ENCODE results near the gene CARS1. TPM values are rescaled to one million over a fixed set of nuclear protein-coding genes. Genes with fewer than 3 reads are reported as not detected.

The CARS1 gene
- total and polyA plus RNA-seq, 5 donors from 2014 or later: 39.6 to 58.0 (median 42.9) TPM

DNA sequence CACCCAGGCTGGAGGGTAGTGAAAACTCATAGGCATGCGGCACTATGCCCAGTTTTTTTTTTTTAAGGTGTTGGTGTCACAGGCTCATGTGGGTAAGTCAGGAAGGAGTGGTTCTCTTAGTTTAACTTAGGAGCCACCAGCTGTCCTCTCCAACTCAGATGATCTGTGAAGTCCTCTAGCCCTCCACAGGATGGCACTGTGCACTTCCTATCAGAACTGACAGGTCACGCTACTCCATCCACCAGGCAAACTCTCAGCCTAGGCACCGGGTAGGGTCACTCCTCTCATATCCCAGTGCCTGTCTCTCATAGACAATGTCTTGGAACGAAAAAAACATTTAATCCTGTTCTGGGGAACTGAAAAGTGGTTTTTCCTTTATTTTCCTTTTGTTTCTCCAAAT lies 81.6 kb downstream of the CARS1 start:
- no peaks in the 10 kb centered on the region for H3K27me3 Mint-ChIP-seq
- H3K27me3 ChIP-seq (ENCODE audit: control insufficient read depth, insufficient read depth, low read length): no peaks in the 10 kb centered on the region
- peak overlapping the region in 1 of 3 donors; percentile 65 for H3K27ac Mint-ChIP-seq
- ATAC-seq (ENCODE audit: low read depth in 2 of 2): peak; percentile 74 to 88
- DNase-seq: peak; percentile 25 to 74 (median 63)
- H3K36me3 ChIP-seq (ENCODE audit: control insufficient read depth, insufficient read depth, low read length): peaks cover 92% of the 10 kb centered on the region
- no peaks in the 10 kb centered on the region for H3K9me3 ChIP-seq (ENCODE audit: control insufficient read depth in 2 of 2, low read length in 2 of 2)
- H3K4me3 Mint-ChIP-seq: peak overlapping the region in 1 of 4 donors; percentile 23
- H3K27ac ChIP-seq (ENCODE audit: insufficient read depth, low read length, poor library complexity, severe bottlenecking): no peak overlapping the region
- peaks cover 24% of the 10 kb centered on the region for H3K4me1 ChIP-seq (ENCODE audit: control insufficient read depth, insufficient read depth, low read length, poor library complexity, severe bottlenecking)
- no peak overlapping the region for H3K4me3 ChIP-seq (ENCODE audit: low read depth, low read length)
- H3K4me1 Mint-ChIP-seq: peaks cover 20 to 45% (median 28%) of the 10 kb centered on the region in 4 donors
- no peaks in the 10 kb centered on the region for H3K9me3 Mint-ChIP-seq
- peaks cover 46% of the 10 kb centered on the region for H3K36me3 Mint-ChIP-seq

DNA sequence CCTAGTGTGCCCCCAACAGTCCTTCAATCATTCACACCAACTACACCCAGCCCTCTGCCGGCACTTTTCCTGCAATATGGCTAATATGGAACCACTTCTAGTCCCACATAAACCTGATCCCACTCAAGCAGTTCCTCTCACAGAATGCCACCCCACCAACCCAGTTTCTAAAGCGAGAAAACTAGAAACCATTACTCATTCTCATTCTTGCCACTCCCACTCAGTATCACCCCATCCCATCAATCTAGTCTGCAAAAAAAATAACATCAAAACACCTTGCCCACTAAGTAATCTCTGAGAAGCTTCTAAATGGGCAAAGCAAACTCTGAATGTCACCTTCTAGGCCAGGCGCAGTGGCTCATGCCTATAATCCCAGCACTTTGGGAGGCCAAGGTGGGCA lies 83.0 kb downstream of the CARS1 start:
- H3K27ac ChIP-seq (ENCODE audit: insufficient read depth, low read length, poor library complexity, severe bottlenecking): no peak overlapping the region
- no peak for DNase-seq
- peak overlapping the region in 1 of 4 donors; percentile 58 for H3K4me3 Mint-ChIP-seq
- no peaks in the 10 kb centered on the region for H3K9me3 Mint-ChIP-seq
- ATAC-seq (ENCODE audit: low read depth in 2 of 2): no peak
- peaks cover 19% of the 10 kb centered on the region for H3K4me1 ChIP-seq (ENCODE audit: control insufficient read depth, insufficient read depth, low read length, poor library complexity, severe bottlenecking)
- no peaks in the 10 kb centered on the region for H3K27me3 ChIP-seq (ENCODE audit: control insufficient read depth, insufficient read depth, low read length)
- H3K9me3 ChIP-seq (ENCODE audit: control insufficient read depth in 2 of 2, low read length in 2 of 2): no peaks in the 10 kb centered on the region
- H3K4me1 Mint-ChIP-seq: peaks cover 20 to 41% (median 28%) of the 10 kb centered on the region in 4 donors
- H3K4me3 ChIP-seq (ENCODE audit: low read depth, low read length): no peak overlapping the region
- H3K36me3 ChIP-seq (ENCODE audit: control insufficient read depth, insufficient read depth, low read length): peaks cover 99% of the 10 kb centered on the region
- H3K36me3 Mint-ChIP-seq: peaks cover 57% of the 10 kb centered on the region
- peak overlapping the region in 2 of 3 donors; percentile 38 to 39 for H3K27ac Mint-ChIP-seq
- H3K27me3 Mint-ChIP-seq: no peaks in the 10 kb centered on the region

DNA sequence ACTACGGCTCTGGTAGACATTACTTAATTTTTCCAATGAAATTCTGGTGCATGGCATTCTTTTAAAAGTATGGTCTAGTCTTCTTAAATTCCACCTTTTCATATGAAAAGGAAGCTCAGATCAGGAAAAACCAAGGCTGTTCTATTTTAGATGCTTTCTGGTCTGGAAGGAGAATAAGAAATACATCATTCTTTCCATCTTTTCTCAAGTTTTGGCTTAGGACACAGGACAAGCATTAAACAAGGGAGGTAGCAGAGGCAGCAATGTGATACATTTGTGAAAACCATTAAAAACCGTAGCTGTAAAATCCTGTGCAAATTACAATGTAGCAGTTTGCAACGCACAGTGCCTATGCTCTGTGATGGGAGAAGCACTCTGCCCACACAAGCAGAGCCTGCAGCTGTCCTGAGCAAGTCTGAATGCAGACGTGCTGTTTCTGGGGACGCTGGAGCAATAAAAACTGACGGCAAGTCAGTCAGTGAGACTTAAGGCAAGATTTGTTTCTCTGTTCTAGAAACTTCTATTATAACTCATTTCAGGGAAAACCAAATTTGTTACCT lies 88.8 kb downstream of the CARS1 start:
- Mint-ChIP-seq H3K9me3 (no peaks in the 10 kb centered on the region), H3K36me3 (peaks cover 69% of the 10 kb centered on the region), H3K4me3 (no peak overlapping the region), H3K4me1 (peaks cover 5 to 29% (median 14%) of the 10 kb centered on the region in 4 donors), H3K27me3 (no peaks in the 10 kb centered on the region), H3K27ac (no peak overlapping the region)
- no peak overlapping the region for H3K27ac ChIP-seq (ENCODE audit: insufficient read depth, low read length, poor library complexity, severe bottlenecking)
- no peak overlapping the region for H3K4me3 ChIP-seq (ENCODE audit: low read depth, low read length)
- H3K36me3 ChIP-seq (ENCODE audit: control insufficient read depth, insufficient read depth, low read length): peaks cover 98% of the 10 kb centered on the region
- H3K27me3 ChIP-seq (ENCODE audit: control insufficient read depth, insufficient read depth, low read length): no peaks in the 10 kb centered on the region
- no peaks in the 10 kb centered on the region for H3K4me1 ChIP-seq (ENCODE audit: control insufficient read depth, insufficient read depth, low read length, poor library complexity, severe bottlenecking)
- DNase-seq (no peak), ATAC-seq (ENCODE audit: low read depth in 2 of 2) (no peak)
- no peaks in the 10 kb centered on the region for H3K9me3 ChIP-seq (ENCODE audit: control insufficient read depth in 2 of 2, low read length in 2 of 2)

DNA sequence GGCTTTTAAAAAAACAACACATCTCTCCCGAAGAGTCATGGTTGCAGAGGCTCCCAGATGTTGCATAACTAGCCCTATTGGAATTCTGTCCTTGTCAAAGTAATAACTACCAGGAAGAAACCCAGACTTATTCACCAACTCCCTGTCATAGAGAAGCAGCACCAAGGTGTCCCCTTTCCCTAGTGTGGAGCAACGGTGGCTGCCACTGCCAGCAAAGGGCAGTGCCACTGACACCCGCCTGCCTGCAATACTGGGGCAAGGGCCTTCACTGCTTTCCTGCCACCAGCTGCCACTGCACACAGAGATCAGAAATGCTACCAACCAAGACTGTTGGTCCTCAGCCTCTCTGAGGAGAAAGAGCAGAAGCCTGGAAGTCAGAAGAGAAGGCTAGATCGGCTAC lies 92.4 kb downstream of the CARS1 start:
- Mint-ChIP-seq H3K9me3 (no peaks in the 10 kb centered on the region), H3K27me3 (no peaks in the 10 kb centered on the region), H3K36me3 (peaks cover 79% of the 10 kb centered on the region), H3K4me3 (no peak overlapping the region), H3K27ac (peak overlapping the region in 1 of 3 donors; percentile 31), H3K4me1 (peaks cover 15 to 40% (median 19%) of the 10 kb centered on the region in 4 donors)
- Histone ChIP-seq H3K27me3 (ENCODE audit: control insufficient read depth, insufficient read depth, low read length) (no peaks in the 10 kb centered on the region), H3K4me1 (ENCODE audit: control insufficient read depth, insufficient read depth, low read length, poor library complexity, severe bottlenecking) (no peaks in the 10 kb centered on the region), H3K27ac (ENCODE audit: insufficient read depth, low read length, poor library complexity, severe bottlenecking) (no peak overlapping the region), H3K36me3 (ENCODE audit: control insufficient read depth, insufficient read depth, low read length) (peaks cover 96% of the 10 kb centered on the region), H3K9me3 (ENCODE audit: control insufficient read depth in 2 of 2, low read length in 2 of 2) (no peaks in the 10 kb centered on the region), H3K4me3 (ENCODE audit: low read depth, low read length) (no peak overlapping the region)
- no peak for DNase-seq
- ATAC-seq (ENCODE audit: low read depth in 2 of 2): no peak

DNA sequence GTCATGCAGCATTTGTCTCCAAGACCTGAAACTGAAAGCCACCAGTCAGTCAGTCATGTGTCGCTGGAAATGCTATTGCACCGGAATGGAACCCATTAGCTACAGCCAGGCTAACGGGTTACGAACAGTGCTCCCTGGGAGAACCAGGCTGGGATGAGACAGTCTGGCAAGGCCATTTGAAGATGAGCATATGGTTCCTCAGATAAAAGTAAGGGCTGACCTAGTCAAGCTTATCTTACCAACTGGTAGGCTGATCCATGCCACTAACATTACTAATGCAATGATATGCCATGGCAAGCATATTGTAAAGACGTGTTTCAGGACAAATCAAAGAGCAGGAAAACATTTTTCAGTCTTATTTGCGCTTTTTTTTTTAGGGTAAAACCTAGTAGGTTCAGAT lies 93.5 kb downstream of the CARS1 start:
- no peaks in the 10 kb centered on the region for H3K4me1 ChIP-seq (ENCODE audit: control insufficient read depth, insufficient read depth, low read length, poor library complexity, severe bottlenecking)
- no peaks in the 10 kb centered on the region for H3K27me3 ChIP-seq (ENCODE audit: control insufficient read depth, insufficient read depth, low read length)
- H3K36me3 ChIP-seq (ENCODE audit: control insufficient read depth, insufficient read depth, low read length): peaks cover 96% of the 10 kb centered on the region
- Mint-ChIP-seq H3K27ac (no peak overlapping the region), H3K27me3 (no peaks in the 10 kb centered on the region), H3K4me3 (no peak overlapping the region), H3K4me1 (peaks cover 15 to 40% (median 20%) of the 10 kb centered on the region in 4 donors), H3K36me3 (peaks cover 81% of the 10 kb centered on the region), H3K9me3 (no peaks in the 10 kb centered on the region)
- H3K9me3 ChIP-seq (ENCODE audit: control insufficient read depth in 2 of 2, low read length in 2 of 2): no peaks in the 10 kb centered on the region
- DNase-seq: no peak
- no peak overlapping the region for H3K27ac ChIP-seq (ENCODE audit: insufficient read depth, low read length, poor library complexity, severe bottlenecking)
- H3K4me3 ChIP-seq (ENCODE audit: low read depth, low read length): no peak overlapping the region
- ATAC-seq (ENCODE audit: low read depth in 2 of 2): no peak

DNA sequence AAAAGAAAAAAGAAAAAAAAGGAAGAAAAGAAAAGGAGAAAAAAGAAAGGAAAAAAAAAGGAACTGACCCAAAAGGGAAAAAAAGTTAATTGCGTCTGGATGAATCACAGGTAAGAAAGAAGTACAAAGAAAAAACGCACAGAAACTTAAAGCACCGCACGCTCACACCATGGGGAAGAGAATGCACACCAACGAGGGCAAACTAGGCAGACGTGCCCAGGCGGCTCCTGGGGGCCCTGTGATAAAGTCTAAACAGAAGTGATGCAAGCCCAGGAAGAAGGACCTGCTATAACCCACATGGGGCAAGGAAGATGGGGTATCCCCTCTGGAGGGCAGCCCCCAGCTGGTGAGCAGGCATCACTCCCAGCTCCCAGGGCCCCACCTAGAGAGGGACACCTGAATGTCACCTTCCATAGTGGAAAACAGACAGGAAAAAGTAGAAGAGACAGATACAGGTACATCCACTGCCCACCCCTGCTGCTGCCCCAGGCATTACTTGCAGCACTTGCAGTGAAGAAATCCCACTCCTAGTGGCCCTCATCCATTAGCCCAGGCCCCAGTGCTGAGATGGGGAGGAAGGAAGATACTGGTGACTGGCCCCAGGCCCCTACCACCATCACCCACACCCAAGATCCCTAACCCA lies 94.0 kb downstream of the CARS1 start:
- H3K4me1 Mint-ChIP-seq: peaks cover 11 to 40% (median 17%) of the 10 kb centered on the region in 4 donors
- DNase-seq (no peak), ATAC-seq (ENCODE audit: low read depth in 2 of 2) (peak in 1 of 2 donors; percentile 37)
- Histone ChIP-seq H3K9me3 (ENCODE audit: control insufficient read depth in 2 of 2, low read length in 2 of 2) (no peaks in the 10 kb centered on the region), H3K36me3 (ENCODE audit: control insufficient read depth, insufficient read depth, low read length) (peaks cover 96% of the 10 kb centered on the region), H3K27me3 (ENCODE audit: control insufficient read depth, insufficient read depth, low read length) (no peaks in the 10 kb centered on the region), H3K4me1 (ENCODE audit: control insufficient read depth, insufficient read depth, low read length, poor library complexity, severe bottlenecking) (no peaks in the 10 kb centered on the region), H3K4me3 (ENCODE audit: low read depth, low read length) (no peak overlapping the region), H3K27ac (ENCODE audit: insufficient read depth, low read length, poor library complexity, severe bottlenecking) (no peak overlapping the region)
- H3K4me3 Mint-ChIP-seq: no peak overlapping the region
- peaks cover 82% of the 10 kb centered on the region for H3K36me3 Mint-ChIP-seq
- H3K9me3 Mint-ChIP-seq: no peaks in the 10 kb centered on the region
- no peaks in the 10 kb centered on the region for H3K27me3 Mint-ChIP-seq
- peak overlapping the region in 2 of 3 donors; percentile 27 to 35 for H3K27ac Mint-ChIP-seq

DNA sequence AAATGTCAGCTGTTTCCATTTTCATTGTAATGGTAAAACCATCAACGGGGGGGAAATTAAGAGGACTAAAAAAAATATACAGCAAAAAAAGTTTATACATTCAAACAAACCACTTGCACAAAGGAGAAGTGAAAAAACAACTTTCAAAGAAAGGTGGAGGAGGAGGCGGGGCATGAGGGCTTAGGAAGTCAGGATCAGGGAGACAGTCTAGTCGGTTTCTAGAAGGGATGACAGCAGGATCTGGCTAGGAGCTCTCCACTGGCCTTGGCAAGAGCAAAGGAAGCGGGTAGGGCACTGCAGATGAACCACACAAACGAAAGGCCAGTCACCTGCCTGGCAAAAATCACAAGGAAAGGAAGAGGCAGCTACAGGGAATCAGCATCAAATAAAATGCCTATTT lies 96.1 kb downstream of the CARS1 start:
- no peak for ATAC-seq (ENCODE audit: low read depth in 2 of 2)
- H3K27me3 Mint-ChIP-seq: no peaks in the 10 kb centered on the region
- Histone ChIP-seq H3K36me3 (ENCODE audit: control insufficient read depth, insufficient read depth, low read length) (peaks cover 98% of the 10 kb centered on the region), H3K4me3 (ENCODE audit: low read depth, low read length) (no peak overlapping the region), H3K27ac (ENCODE audit: insufficient read depth, low read length, poor library complexity, severe bottlenecking) (no peak overlapping the region), H3K4me1 (ENCODE audit: control insufficient read depth, insufficient read depth, low read length, poor library complexity, severe bottlenecking) (no peaks in the 10 kb centered on the region), H3K9me3 (ENCODE audit: control insufficient read depth in 2 of 2, low read length in 2 of 2) (no peaks in the 10 kb centered on the region), H3K27me3 (ENCODE audit: control insufficient read depth, insufficient read depth, low read length) (no peaks in the 10 kb centered on the region)
- H3K9me3 Mint-ChIP-seq: no peaks in the 10 kb centered on the region
- no peak overlapping the region for H3K4me3 Mint-ChIP-seq
- peak overlapping the region in 2 of 3 donors; percentile 35 to 95 for H3K27ac Mint-ChIP-seq
- H3K36me3 Mint-ChIP-seq: peaks cover 73% of the 10 kb centered on the region
- DNase-seq: no peak
- H3K4me1 Mint-ChIP-seq: peaks cover 10 to 28% (median 13%) of the 10 kb centered on the region in 4 donors

DNA sequence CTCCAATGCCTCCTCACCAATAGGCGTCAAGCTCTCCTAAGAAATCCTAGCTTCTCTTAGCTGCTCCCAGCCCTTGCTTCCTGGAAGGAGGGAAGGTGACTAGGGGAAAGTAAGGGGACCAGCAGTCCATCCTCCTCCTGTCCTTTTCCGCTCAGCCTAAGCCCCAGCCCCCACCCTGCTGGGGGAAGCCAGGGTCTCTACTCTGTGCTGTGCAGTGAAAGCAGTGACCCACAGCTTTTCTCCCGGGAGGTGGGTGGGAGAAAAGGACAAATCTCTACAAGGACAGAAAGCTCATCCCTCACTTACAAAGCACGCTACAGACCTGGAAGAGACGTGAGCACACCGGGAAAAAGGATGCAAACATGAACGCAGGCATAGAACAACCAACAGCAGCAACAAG lies 97.1 kb downstream of the CARS1 start:
- Histone ChIP-seq H3K27me3 (ENCODE audit: control insufficient read depth, insufficient read depth, low read length) (no peaks in the 10 kb centered on the region), H3K9me3 (ENCODE audit: control insufficient read depth in 2 of 2, low read length in 2 of 2) (no peaks in the 10 kb centered on the region), H3K27ac (ENCODE audit: insufficient read depth, low read length, poor library complexity, severe bottlenecking) (no peak overlapping the region), H3K36me3 (ENCODE audit: control insufficient read depth, insufficient read depth, low read length) (peaks cover 98% of the 10 kb centered on the region), H3K4me3 (ENCODE audit: low read depth, low read length) (no peak overlapping the region), H3K4me1 (ENCODE audit: control insufficient read depth, insufficient read depth, low read length, poor library complexity, severe bottlenecking) (no peaks in the 10 kb centered on the region)
- DNase-seq (no peak), ATAC-seq (ENCODE audit: low read depth in 2 of 2) (no peak)
- no peak overlapping the region for H3K27ac Mint-ChIP-seq
- no peak overlapping the region for H3K4me3 Mint-ChIP-seq
- peaks cover 7 to 25% (median 12%) of the 10 kb centered on the region in 4 donors for H3K4me1 Mint-ChIP-seq
- no peaks in the 10 kb centered on the region for H3K27me3 Mint-ChIP-seq
- H3K9me3 Mint-ChIP-seq: no peaks in the 10 kb centered on the region
- H3K36me3 Mint-ChIP-seq: peaks cover 73% of the 10 kb centered on the region
